Stimulated activated CD8-positive, alpha-beta memory T cell treated with anti-CD3 and anti-CD28 coated beads, Interleukin-7, amount 100 ng/mL, for 24 hours (primary cell): ENCODE results near the gene BMP8A.
"Not testable (repeated sequence)": the region's sequence is repeated elsewhere in the genome, so short reads cannot be mapped to it uniquely, and the experiment has no call there.

Source experiments
- DNase-seq: peaks from one replicate; pipeline ENCODE4 v3.0.0-alpha.2; 2020; ENCODE audit warnings: low read depth

Gene BMP8A

DNA sequence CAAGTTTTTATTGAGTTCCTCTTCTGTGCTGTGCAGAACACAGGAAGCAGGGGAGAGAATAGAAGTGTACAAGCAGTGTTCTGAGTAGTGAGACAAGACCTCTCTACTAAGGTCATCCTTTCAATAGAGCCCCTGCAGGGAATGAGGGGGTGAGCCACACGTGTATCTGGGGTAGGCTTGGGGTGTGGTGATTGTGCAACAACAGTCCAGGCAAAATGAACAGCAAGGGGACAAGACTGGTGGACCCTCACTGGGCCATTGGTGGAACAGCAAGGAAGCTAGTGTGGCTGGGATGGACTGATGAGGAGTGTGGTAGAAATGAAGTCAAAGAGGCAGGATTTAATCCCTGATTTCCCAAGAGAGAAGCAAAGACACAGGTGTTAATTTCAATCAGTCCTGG is 8.2 kb upstream of the BMP8A start:
- no peak for DNase-seq

GRCh38 chr1:39484564-39484963 is 6.9 kb upstream of the BMP8A start:
- DNase-seq = no peak

DNA sequence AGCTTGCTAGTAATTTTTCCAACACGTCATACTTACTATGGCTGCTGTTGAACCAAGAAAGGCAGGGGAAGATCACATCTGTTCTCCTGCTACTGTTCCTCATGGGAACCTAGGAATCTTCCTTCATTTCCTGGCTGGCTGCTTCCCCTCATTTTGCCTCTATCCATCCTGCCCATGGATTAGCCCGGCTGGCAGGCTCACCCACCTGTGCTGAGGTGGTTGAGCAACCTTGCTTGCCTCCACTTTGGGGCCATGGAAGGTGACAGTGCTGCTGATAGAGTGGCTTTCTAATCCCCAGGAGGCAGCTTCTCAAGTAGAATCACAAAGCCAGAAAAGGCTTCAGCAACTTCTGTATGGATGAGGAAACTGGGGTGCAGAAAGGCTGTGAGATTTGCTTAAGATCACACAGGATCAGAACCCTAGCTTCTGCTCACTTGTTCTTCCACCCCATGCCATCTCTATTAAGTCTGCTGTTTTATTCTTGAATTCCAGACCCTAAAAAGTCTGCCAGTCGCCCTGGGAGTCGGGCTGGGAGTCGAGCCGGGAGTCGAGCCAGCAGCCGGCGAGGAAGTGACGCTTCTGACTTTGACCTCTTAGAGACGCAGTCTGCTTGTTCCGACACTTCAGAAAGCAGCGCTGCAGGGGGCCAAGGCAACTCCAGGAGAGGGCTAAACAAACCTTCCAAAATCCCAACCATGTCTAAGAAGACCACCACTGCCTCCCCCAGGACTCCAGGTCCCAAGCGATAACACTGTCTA is 6.2 kb upstream of the BMP8A start:
- no peak for DNase-seq

DNA sequence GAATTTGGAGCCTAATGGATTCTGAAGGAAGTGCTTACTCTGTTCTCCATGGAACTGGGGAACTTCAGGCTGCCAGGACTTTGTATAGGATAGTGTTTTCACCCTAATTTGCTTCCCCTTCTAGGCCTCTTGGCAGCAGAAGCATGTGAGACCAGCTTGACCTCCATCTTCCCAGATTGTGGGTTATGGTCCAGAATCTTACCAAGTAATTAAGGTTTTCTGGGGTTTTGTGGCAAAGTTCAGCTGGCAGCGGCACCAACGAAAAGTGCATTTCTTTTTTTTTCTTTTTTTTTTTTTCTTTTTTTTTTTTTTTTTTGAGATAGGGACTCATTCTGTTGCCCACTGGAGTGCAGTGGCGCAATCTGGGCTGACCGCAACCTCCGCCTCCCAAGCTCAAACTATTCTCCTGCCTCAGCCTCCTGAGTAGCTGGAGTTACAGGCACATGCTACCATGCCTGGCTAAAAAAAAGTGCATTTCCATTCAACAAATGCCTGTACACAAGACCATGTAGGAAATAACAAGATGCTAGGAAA is 3.4 kb upstream of the BMP8A start:
- DNase-seq = no peak

DNA sequence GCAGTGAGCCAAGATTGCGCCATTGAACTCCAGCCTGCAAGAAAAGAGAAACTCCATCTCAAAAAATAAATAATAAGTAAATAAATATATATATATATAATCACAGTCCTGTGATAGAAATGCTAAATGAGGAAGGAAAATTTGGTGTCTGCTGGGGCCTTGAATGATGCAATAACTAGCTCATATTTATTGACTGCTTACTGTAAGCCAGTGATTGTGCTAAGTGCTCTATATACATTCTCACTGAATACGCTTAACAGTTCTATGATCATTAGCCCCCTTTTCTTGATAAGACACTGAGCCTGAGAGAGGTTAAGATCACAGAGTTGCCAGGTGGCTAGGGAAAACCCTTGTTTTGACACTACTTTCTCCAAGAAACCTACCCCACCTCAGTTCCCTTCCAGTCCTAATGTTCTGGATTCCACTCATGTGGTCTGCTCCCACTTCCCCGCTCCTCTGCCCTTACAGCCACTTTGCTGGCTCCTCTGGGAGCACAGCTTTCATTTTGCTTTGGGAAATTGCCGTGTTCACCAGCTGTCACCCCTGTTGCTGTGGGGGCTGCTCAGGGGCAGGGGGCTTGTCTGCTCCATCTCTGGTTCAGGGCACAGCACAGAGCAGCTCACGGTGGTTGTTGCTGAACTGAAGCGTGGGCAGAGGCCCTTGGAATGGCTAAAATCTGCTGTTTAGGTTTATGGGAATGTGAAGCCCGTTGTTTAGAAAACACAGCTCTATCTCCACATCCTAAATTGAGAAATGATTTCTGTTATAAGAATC is 2.5 kb upstream of the BMP8A start:
- no peak for DNase-seq

DNA sequence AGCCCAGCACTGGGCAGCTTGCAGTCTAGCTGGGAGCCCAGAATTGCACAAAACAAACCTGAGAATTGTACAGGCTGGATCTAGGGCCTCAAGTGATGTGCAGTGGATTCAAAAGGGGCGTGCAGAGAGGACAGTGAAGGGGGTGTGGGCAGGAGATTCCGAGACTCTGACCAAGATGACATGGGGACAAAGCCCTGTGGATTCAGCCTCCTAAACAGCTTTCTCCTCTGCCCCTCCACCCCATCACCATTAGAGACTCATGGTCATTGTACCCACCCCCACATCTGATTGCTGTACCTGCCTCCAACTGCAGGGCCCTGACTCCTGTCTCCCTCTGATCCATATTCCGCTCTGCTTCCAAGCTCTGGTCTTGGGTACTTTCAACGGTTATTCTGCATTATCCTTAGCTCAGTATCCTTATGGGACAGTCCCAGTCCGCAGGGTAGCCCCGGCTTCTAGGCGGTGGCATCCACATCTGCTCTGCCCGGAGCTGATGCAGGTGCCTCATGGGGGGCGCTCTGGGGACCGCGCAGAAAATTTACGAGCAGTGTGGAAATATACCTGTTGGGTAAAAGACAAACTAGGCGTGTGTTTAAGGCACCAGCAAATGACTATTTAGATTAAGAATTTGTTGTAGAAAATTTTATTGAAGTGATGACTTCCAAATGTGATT is 1.7 kb upstream of the BMP8A start:
- DNase-seq = no peak

DNA sequence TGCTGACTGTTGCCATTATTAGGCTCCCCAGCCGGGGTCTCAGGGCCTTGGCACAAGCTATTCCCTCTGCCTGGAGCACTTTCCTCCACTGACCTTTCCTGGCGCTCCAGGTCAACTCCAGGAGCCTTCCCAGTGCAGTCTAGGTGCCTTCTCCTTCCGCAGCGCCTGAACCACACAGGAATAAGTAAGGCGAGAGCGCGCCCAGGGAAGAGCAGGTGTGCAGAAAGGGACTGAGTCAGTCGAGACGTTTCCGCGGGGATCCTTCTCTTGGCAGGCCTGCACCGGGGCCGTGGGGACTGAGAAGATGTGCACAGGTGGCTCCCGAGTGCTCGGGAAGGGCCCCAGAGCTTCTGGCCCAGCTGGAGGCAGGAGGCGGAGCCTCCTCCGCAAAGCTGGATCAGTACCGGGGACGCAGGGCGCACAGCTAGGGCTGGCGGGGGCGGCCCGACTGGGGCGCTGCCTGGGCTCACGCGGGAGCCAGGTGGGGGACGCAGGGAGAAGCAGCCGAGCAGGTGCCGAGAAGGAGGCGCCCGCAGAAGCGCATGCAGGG is 765 bp upstream of the BMP8A start:
- DNase-seq = no peak

GRCh38 chr1:39492118-39493042 is 944 bp downstream of the BMP8A start:
- DNase-seq = not testable (repeated sequence)

DNA sequence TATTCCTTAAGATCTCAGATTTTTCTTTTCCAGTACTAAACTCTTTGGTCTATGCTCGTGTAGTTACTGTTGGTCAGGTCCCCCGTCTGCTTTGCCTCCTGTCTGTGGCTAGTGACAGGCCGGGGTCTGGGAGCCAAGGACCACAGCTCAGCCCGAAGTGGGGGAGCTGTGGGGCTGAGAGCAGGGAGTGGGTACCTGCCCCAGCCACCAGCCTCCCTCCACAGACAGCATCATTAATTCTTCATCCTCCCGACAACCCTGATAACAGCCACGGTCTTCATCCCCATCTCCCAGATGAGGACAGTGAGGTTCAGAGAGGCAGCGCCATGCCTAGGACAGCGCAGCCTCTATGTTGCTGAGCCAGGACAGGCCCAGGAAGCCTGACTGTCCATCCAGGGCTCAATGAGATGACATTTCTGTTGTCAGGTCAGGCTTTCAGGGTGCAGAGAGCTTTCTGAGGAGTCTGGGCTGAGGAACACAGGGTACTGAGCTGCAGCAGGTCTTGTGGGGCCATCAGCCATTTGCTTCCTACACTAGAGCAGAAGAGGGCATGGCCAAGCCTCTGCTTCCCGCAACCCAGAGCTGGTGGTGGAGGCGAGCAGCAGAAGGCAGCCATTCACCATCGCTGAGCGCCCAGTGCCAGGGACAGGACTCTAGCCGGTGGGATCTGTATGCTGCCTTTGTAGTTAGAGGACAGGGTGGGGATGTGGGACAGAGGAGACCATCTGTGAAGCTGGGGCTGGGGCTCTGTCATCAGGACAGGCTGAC is 1.8 kb downstream of the BMP8A start:
- not testable (repeated sequence) for DNase-seq

DNA sequence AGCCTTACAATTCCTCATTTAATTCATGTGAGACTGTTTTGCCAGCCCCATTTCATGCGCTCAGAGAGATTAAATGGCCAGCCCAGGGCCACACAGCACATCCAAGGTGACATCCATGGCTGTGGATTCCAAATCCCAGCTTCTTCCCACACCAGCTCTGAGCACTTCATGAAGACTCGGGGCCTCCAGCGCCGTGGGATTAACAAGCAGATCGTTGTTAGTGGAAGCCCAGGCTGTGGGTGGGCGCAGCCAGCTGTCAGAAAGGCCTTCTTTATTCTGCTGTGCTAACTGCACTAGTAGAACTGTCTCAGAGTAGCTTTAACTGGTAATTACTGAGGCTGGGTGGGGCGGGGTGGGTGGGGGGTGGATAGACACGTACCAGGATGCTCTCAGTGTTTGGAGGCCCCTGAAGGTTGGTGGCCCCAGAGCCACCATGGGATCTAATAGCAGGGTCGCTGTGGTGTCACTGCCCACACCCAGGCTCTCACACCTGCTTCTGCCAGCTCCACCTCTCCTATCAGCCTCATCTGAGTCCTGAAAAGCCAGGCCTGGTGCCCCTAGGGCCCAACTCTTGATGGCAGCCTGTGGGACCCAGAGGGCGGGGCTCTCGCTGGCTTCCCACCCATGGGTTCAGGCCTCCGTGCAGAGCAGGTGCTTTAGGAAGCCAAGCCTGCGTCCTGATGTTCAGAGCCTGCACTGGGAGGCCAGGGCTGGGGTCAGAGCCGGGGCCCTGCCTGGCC is 3.4 kb downstream of the BMP8A start:
- DNase-seq = no peak

GRCh38 chr1:39496520-39496919 is 5.1 kb downstream of the BMP8A start:
- DNase-seq = not testable (repeated sequence)

DNA sequence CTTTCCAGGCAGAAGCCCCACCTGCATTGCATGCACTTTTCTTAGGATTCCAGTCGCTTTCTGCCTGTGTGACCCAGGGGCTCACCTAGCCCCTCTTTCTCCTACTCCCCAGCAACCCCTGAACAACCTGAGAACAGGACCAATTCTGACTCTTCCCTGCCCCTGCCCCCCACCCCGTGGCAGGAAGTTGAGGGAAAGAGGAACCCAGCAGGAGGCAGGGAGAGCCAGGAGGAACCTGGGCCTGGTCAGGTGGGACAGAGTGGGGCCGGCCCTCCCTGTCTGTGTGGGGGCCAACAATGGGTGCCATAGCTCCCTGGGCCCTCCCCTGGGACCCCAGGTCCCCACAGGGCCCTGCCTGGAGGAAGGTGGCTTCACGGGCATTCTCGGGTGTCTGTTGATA is 6.1 kb downstream of the BMP8A start:
- no peak for DNase-seq

DNA sequence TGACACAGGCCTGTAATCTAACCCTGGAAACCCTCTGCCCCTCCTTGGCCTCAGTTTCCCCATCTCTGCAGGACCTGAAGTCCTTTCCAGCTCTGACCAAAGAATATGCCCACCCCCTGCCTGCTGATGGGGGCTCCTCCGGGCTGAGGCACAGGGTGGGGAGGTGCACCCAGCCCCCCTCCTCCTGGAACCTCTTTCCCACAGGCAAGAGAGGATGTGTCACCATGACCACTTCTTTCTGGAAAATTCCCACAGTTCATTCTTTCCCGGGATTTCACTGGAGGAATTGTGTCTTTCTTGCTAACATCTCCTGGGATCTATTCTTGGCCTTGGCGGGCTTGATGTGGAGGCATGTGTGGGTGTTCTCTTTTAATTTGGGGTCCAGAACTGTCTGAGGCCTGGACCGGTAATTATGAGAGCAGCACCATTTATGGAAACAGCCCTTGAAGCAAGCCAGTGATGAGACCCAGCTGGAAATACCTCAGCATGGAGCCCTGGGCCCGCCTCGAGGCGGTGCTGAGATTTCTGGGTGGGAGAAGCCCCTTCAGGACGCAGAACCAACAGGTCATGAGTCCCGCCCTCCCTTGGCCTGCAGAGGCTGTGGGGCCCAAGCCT is 6.8 kb downstream of the BMP8A start:
- DNase-seq = not testable (repeated sequence)

DNA sequence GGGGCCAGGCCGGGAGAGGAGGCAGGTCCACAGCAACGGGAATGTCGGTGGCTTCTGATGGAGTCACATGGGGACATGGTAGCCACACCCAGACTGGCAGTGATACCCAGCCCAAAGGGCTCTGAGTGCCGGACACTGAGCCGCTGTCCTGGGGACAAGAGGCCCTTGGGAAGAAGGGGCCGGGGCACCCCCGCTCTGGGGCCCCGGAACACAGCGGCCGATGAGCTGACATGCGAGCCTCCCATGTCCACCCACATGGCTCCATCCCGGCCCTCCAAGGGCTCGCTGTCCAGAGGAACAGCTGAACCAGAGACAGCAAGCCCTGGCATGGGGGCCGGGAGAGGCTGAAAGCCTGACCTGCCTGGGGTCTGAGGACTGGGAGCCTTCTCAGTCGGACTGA is 7.4 kb downstream of the BMP8A start:
- DNase-seq = not testable (repeated sequence)

DNA sequence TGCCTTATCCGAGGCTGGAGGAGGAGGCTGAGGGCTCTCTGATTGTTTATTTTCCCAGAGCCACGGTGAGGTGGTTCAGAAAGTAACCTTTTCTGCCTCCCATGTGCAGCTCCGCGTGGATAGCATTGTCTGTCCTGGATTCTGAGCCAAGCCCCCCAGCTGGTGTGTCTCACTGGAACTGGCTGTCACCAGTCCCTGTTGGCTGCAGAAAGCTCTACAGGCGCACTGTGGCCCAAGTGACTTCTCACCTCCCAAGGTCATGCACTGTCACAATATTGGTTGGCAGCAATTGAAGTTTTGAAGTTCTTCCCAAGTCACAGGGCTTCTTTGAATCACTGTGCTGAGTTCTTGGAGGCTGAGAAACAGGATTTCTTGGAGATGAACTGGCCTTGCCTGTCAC is 8.2 kb downstream of the BMP8A start:
- no peak for DNase-seq

GRCh38 chr1:39500862-39501389 is 9.5 kb downstream of the BMP8A start:
- DNase-seq = no peak

DNA sequence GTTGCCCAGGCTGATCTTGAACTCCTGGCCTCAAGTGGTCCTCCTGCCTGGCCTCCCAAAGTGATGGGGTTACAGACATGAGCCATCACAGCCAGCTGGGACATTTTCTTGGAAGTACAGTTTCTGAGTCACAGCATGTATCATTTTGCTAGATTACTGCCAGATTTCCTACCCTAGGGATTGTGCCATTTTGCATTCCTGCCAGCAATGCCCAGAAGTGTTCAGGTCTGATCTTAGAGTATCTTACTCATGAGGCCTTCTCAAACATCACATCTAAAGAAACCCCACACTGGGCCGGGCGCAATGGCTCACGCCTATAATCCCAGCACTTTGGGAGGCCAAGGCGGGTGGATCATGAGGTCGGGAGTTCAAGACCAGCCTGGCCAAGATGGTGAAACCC is 10.2 kb downstream of the BMP8A start:
- no peak for DNase-seq

DNA sequence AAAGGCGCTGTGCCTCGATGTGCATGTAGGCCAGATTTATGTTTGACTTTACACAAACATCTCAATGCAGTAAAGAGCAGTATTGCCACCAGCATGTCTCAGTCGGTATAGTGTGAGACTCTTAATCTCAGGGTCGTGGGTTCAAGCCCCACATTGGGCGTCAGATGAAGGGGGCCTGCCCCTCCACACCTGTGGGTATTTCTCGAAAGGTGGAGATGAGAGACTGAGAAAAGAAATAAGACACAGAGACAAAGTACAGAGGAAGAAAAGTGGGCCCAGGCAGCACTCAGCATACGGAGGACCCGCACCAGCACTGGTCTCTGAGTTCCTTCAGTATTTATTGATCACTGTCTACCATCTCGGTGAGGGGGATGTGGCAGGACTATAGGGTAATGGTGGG is 13.0 kb downstream of the BMP8A start:
- DNase-seq = not testable (repeated sequence)

DNA sequence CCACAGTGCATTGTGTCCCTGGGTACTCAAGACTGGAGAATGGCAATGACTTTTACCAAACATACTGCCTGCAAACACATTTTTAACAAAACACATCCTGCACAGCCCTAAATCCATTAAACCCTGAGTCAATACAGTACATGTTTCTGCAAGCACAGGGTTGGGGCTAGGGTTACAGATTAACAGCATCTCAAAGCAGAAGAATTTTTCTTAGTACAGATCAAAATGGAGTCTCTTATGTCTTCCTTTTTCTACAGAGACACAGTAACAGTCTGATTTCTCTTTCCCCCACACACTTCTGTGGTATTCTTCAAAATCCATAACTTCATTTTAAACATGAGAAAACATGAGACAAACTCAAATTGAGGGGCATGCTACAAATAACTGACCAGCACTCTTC is 13.9 kb downstream of the BMP8A start:
- no peak for DNase-seq
